Vagina (tissue), 2 donors: Measurements from ENCODE around the gene ZDHHC3.

ENCODE experiments used
- CTCF ChIP-seq, 3 experiments: fragments of 450-650 bp in 2 of 3; fragments of 200-600 bp in 1 of 3; sonication (generic) in 1 of 3; IDR thresholded peaks; one replicate each; pipeline ENCODE4 v1.5.1; 2017 to 2019; ENCODE audit warnings: antibody characterized with exemption in 3 of 3, mild to moderate bottlenecking in 2 of 3, moderate library complexity in 2 of 3
- POLR2A ChIP-seq, 2 donors: fragments of 450-650 bp; IDR thresholded peaks; one replicate each; pipeline ENCODE4 v1.6.1; 2017; ENCODE audit warnings: antibody characterized with exemption in 2 of 2, mild to moderate bottlenecking in 2 of 2, moderate library complexity in 2 of 2

DNA sequence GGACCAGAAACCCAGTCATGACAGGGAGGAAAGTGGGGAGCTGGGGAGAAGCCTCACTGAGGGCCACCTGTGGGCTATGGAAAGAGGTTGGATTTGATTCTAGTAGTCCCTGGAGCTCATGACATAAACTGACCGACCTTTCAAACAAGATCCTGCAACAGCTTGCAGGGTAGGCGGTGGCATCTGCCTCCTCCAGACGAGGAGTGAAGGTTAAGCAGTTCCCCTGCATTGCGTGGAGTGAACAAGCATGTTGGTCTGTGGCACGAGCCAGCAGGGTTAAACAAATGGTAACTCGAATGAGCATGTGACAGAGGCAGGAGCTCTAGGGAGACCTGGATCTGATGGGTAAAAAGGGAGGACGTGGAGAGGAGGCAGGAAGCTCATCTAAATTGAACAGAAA is 88.9 kb downstream of the ZDHHC3 start:
- TF ChIP-seq CTCF (IDR thresholded peaks at IDR 0.05) (no peak), POLR2A (IDR thresholded peaks at IDR 0.05) (no peak)
